ENCODE measurements around the gene RANBP3L. TPM values are rescaled to one million over a fixed set of nuclear protein-coding genes. Genes with fewer than 3 reads are reported as not detected.

Gene RANBP3L
- total and polyA plus RNA-seq, 2 experiments from 2014 or later: not detected

DNA sequence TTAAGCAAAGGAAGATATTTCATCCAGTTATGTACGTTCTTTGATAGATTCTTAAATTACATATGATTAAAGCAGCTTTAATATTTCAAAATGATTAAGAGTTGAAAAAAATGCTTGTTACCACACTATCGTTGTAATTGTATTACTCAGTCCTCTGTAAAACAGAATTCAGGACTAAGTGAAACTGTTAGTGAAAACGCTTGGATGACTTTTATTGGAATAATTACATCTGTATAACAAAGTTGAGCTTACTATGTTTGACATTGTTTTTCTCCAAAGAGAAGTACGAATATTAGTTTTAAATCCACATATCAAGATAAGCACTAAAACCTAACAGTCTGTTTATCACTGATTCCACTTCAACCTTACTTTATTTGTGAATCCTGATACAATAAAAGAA is 51.3 kb downstream of the RANBP3L start:
- Mint-ChIP-seq H3K27ac (no peak overlapping the region), H3K27me3 (ENCODE audit: insufficient read depth, low read depth, poor library complexity) (no peaks in the 10 kb centered on the region), H3K9me3 (no peaks in the 10 kb centered on the region), H3K4me3 (no peak overlapping the region), H3K36me3 (ENCODE audit: low read depth) (no peaks in the 10 kb centered on the region), H3K4me1 (peaks cover 3% of the 10 kb centered on the region; the same call in 2 of the 3 replicates)
- Histone ChIP-seq H4K20me1 (replicated peaks; ENCODE audit: insufficient read depth) (no peaks in the 10 kb centered on the region), H2AFZ (no peak overlapping the region), H3K4me1 (ENCODE audit: insufficient read depth) (no peaks in the 10 kb centered on the region), H3K4me2 (no peak overlapping the region), H3K27me3 (ENCODE audit: insufficient read depth) (no peaks in the 10 kb centered on the region), H3F3A (replicated peaks; ENCODE audit: low read depth) (no peaks in the 10 kb centered on the region), H3K4me3 (no peak overlapping the region), H3K36me3 (ENCODE audit: insufficient read depth) (no peaks in the 10 kb centered on the region), H3K27ac (ENCODE audit: low read depth) (no peak overlapping the region), H3K9me2 (ENCODE audit: insufficient read depth) (no peaks in the 10 kb centered on the region), H3K79me2 (replicated peaks; ENCODE audit: insufficient read depth) (no peaks in the 10 kb centered on the region)
- ATAC-seq (no peak), DNase-seq (ENCODE audit: low spot score) (no peak)
- TF ChIP-seq ZNF462 (CRISPR knock-in tag; IDR thresholded peaks at IDR 0.05) (no peak), ZNF114 (CRISPR knock-in tag; IDR thresholded peaks at IDR 0.05) (no peak), CREB1 (CRISPR knock-in tag; IDR thresholded peaks at IDR 0.05; ENCODE audit: low read depth) (no peak), STAT1 (IDR thresholded peaks at IDR 0.05; ENCODE audit: unreplicated experiment) (no peak), JUNB (IDR thresholded peaks at IDR 0.05; ENCODE audit: unreplicated experiment) (no peak), NANOG (IDR thresholded peaks at IDR 0.05; ENCODE audit: borderline replicate concordance) (no peak), ETS1 (IDR thresholded peaks at IDR 0.05) (no peak), EZH2 (IDR thresholded peaks at IDR 0.05; ENCODE audit: low read depth, unreplicated experiment) (no peak), POLR2AphosphoS5 (IDR thresholded peaks at IDR 0.05; ENCODE audit: low read depth) (no peak), ZNF331 (CRISPR knock-in tag; IDR thresholded peaks at IDR 0.05; ENCODE audit: low read depth) (no peak), EZH2phosphoT487 (IDR thresholded peaks at IDR 0.05; ENCODE audit: unreplicated experiment) (no peak)
- TF ChIP-seq, protein P1, sequence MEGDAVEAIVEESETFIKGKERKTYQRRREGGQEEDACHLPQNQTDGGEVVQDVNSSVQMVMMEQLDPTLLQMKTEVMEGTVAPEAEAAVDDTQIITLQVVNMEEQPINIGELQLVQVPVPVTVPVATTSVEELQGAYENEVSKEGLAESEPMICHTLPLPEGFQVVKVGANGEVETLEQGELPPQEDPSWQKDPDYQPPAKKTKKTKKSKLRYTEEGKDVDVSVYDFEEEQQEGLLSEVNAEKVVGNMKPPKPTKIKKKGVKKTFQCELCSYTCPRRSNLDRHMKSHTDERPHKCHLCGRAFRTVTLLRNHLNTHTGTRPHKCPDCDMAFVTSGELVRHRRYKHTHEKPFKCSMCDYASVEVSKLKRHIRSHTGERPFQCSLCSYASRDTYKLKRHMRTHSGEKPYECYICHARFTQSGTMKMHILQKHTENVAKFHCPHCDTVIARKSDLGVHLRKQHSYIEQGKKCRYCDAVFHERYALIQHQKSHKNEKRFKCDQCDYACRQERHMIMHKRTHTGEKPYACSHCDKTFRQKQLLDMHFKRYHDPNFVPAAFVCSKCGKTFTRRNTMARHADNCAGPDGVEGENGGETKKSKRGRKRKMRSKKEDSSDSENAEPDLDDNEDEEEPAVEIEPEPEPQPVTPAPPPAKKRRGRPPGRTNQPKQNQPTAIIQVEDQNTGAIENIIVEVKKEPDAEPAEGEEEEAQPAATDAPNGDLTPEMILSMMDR (conservative IDR thresholded peaks at IDR 0.05; ENCODE audit: low read depth in 2 of 2): no peak
- TF ChIP-seq, protein P2, sequence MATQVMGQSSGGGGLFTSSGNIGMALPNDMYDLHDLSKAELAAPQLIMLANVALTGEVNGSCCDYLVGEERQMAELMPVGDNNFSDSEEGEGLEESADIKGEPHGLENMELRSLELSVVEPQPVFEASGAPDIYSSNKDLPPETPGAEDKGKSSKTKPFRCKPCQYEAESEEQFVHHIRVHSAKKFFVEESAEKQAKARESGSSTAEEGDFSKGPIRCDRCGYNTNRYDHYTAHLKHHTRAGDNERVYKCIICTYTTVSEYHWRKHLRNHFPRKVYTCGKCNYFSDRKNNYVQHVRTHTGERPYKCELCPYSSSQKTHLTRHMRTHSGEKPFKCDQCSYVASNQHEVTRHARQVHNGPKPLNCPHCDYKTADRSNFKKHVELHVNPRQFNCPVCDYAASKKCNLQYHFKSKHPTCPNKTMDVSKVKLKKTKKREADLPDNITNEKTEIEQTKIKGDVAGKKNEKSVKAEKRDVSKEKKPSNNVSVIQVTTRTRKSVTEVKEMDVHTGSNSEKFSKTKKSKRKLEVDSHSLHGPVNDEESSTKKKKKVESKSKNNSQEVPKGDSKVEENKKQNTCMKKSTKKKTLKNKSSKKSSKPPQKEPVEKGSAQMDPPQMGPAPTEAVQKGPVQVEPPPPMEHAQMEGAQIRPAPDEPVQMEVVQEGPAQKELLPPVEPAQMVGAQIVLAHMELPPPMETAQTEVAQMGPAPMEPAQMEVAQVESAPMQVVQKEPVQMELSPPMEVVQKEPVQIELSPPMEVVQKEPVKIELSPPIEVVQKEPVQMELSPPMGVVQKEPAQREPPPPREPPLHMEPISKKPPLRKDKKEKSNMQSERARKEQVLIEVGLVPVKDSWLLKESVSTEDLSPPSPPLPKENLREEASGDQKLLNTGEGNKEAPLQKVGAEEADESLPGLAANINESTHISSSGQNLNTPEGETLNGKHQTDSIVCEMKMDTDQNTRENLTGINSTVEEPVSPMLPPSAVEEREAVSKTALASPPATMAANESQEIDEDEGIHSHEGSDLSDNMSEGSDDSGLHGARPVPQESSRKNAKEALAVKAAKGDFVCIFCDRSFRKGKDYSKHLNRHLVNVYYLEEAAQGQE (IDR thresholded peaks at IDR 0.05; ENCODE audit: unreplicated experiment): no peak

All from GM23338 (cell line).